Suppressor macrophage treated with lipopolysaccharide for 4 hours (primary cell): ENCODE measurements around the gene RND2.

Experiments used
- DNase-seq: peaks from one replicate; pipeline ENCODE4 v3.0.0-alpha.2; 2020

RND2 gene

GRCh38 chr17:43006639-43007551 lies 18.1 kb upstream of the RND2 start, which contains the start of gene IFI35:
IFI35 (plus strand) TSS chr17:43006784; CDS start chr17:43006948, 164 bp downstream.
- peak; percentile 94 for DNase-seq

GRCh38 chr17:43010667-43011308 lies 14.2 kb upstream of the RND2 start:
- DNase-seq = no peak

GRCh38 chr17:43011728-43012472 lies 13.1 kb upstream of the RND2 start:
- DNase-seq = no peak

- DNase-seq = no peak
Measured at GRCh38 chr17:43013296-43013695, 11.7 kb upstream of the RND2 start.

- DNase-seq = no peak
Measured at GRCh38 chr17:43014020-43014648, 10.9 kb upstream of the RND2 start.

GRCh38 chr17:43014649-43015542 lies 10.1 kb upstream of the RND2 start:
- DNase-seq = no peak

- DNase-seq = no peak
Measured at GRCh38 chr17:43015579-43015978, 9.5 kb upstream of the RND2 start.

GRCh38 chr17:43016216-43016615 lies 8.8 kb upstream of the RND2 start:
- no peak for DNase-seq

GRCh38 chr17:43018008-43018853 lies 6.8 kb upstream of the RND2 start:
- DNase-seq = peak; percentile 43

GRCh38 chr17:43018932-43019331 lies 6.1 kb upstream of the RND2 start:
- DNase-seq = peak; percentile 48

GRCh38 chr17:43019418-43019817 lies 5.6 kb upstream of the RND2 start:
- DNase-seq = no peak

GRCh38 chr17:43020030-43020621 lies 4.9 kb upstream of the RND2 start:
- no peak for DNase-seq

- DNase-seq = peak; percentile 83
Measured at GRCh38 chr17:43020789-43021740, 4.0 kb upstream of the RND2 start.

- DNase-seq = peak; percentile 87
Measured at GRCh38 chr17:43021741-43022512, 3.1 kb upstream of the RND2 start, which contains the start of gene VAT1. VAT1 (minus strand) TSS chr17:43022385; CDS start chr17:43022322, 63 bp downstream.

- no peak for DNase-seq
Measured at GRCh38 chr17:43025290-43025657, 243 bp downstream of the RND2 start.

- no peak for DNase-seq
Measured at GRCh38 chr17:43025766-43026537, 921 bp downstream of the RND2 start.

GRCh38 chr17:43026595-43026994 lies 1.6 kb downstream of the RND2 start:
- no peak for DNase-seq
